Measurements from ENCODE around the gene UVSSA. TPM values are rescaled to one million over a fixed set of nuclear protein-coding genes. Genes with fewer than 3 reads are reported as not detected.

UVSSA gene
- total and polyA plus RNA-seq, 2 donors (not counting 1 experiment from before 2014, with no cell fraction given), result 34.6 to 40.5 TPM

DNA sequence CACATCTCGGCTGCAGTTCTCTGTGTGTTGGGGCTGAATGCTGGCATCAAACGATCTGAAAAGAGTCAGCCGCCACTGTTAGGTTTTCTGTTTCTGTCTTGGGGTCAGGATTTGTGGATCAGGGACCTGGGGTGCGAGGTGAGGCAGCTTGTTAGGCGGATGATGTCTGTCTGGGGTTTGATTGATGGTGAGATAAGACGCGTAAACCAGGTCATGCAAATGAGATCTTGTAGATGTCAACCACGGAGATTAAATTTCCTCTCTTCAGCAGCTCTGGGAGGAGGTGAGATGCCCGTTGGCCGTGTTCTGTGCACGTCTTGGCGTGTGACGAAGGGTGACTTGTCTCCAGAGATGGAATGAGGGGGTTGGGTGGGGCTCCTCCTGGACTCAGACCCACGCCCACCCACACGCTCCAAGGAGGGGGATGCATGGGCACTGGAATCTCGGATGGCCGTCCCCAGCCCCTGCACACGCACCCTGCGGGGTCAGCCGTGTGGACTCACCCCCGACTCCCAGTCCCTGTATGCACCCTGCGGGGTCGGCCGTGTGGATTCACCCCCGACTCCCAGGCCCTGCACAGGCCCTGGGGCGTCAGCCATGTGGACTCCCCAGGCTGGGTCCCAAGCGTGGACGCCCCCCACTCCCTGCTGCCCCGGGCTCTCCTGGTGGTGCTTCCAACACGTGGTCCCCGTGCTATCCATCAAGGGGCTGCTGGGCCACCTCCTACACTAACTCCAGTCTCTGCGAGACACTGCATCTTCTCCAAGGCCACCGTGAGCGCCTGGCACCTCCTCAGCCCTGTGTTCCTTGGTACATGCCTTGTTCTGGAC, 16.0 kb upstream of the UVSSA start:
- H3K4me1 ChIP-seq (ENCODE audit: control insufficient read depth in 2 of 2, insufficient read depth in 2 of 2, low read length in 2 of 2), result no peaks in the 10 kb centered on the region
- Mint-ChIP-seq H3K4me3 (no peak overlapping the region), H3K9me3 (ENCODE audit: insufficient read depth) (no peaks in the 10 kb centered on the region), H3K27me3 (no peaks in the 10 kb centered on the region), H3K27ac (no peak overlapping the region), H3K4me1 (no peaks in the 10 kb centered on the region)
- H3K4me3 ChIP-seq (ENCODE audit: control extremely low read depth in 1 of 5, extremely low read depth in 1 of 5, insufficient read depth in 1 of 5, low read depth in 2 of 5, low read length in 4 of 5), result no peak overlapping the region
- ChIA-PET CTCF (no interaction called here), POLR2A (no interaction called here)
- no peaks in the 10 kb centered on the region for H3K9me3 ChIP-seq (ENCODE audit: control extremely low read depth in 1 of 3, control insufficient read depth in 2 of 3, insufficient read depth in 1 of 3, low read length in 2 of 3)
- no peak overlapping the region for H3K27ac ChIP-seq (ENCODE audit: low read length in 2 of 2)
- peaks cover 16% of the 10 kb centered on the region for H3K79me2 ChIP-seq (ENCODE audit: control insufficient read depth, insufficient read depth, low read length)
- peaks cover 0 to 53% of the 10 kb centered on the region in 2 experiments for H3K36me3 ChIP-seq (replicated peaks in 1 of 2; ENCODE audit: control extremely low read depth in 1 of 2, control insufficient read depth in 1 of 2, extremely low read depth in 1 of 2, insufficient read depth in 2 of 2, low read length in 1 of 2)
- H3K9ac ChIP-seq (ENCODE audit: low read length), result no peak overlapping the region
- H4K20me1 ChIP-seq (ENCODE audit: control insufficient read depth, insufficient read depth, low read length, poor library complexity, severe bottlenecking), result peaks cover 46% of the 10 kb centered on the region
- no peak overlapping the region for H2AFZ ChIP-seq (ENCODE audit: insufficient read depth, low read depth, low read length, poor library complexity, severe bottlenecking)
- DNase-seq (no peak), ATAC-seq (ENCODE audit: low read depth) (no peak)
- 90% methylated on average over 33 of the region's 34 CpGs for WGBS (ENCODE audit: insufficient coverage)
- no peak for TF ChIP-seq EZH2 (IDR thresholded peaks at IDR 0.05; ENCODE audit: borderline replicate concordance, insufficient read depth, low read depth, low read length, poor library complexity, severe bottlenecking)
- intact Hi-C loops (cut with micrococcal nuclease), result no loop called here
- H3K27me3 ChIP-seq (replicated peaks in 1 of 4; ENCODE audit: control extremely low read depth in 1 of 4, control insufficient read depth in 3 of 4, insufficient read depth in 4 of 4, low read length in 3 of 4), result no peaks in the 10 kb centered on the region
- H3K4me2 ChIP-seq (replicated peaks; ENCODE audit: low read depth, low read length, poor library complexity, severe bottlenecking), result no peak overlapping the region

GRCh38 chr4:1331591-1332353, 15.2 kb upstream of the UVSSA start:
- Histone ChIP-seq H3K27ac (ENCODE audit: low read length in 2 of 2) (no peak overlapping the region), H3K4me2 (replicated peaks; ENCODE audit: low read depth, low read length, poor library complexity, severe bottlenecking) (no peak overlapping the region), H4K20me1 (ENCODE audit: control insufficient read depth, insufficient read depth, low read length, poor library complexity, severe bottlenecking) (peaks cover 46% of the 10 kb centered on the region), H3K79me2 (ENCODE audit: control insufficient read depth, insufficient read depth, low read length) (peaks cover 12% of the 10 kb centered on the region), H3K9ac (ENCODE audit: low read length) (no peak overlapping the region), H3K27me3 (replicated peaks in 1 of 4; ENCODE audit: control extremely low read depth in 1 of 4, control insufficient read depth in 3 of 4, insufficient read depth in 4 of 4, low read length in 3 of 4) (no peaks in the 10 kb centered on the region), H3K4me1 (ENCODE audit: control insufficient read depth in 2 of 2, insufficient read depth in 2 of 2, low read length in 2 of 2) (no peaks in the 10 kb centered on the region), H2AFZ (ENCODE audit: insufficient read depth, low read depth, low read length, poor library complexity, severe bottlenecking) (no peak overlapping the region), H3K9me3 (ENCODE audit: control extremely low read depth in 1 of 3, control insufficient read depth in 2 of 3, insufficient read depth in 1 of 3, low read length in 2 of 3) (no peaks in the 10 kb centered on the region), H3K36me3 (replicated peaks in 1 of 2; ENCODE audit: control extremely low read depth in 1 of 2, control insufficient read depth in 1 of 2, extremely low read depth in 1 of 2, insufficient read depth in 2 of 2, low read length in 1 of 2) (peaks cover 0 to 56% of the 10 kb centered on the region in 2 experiments), H3K4me3 (ENCODE audit: control extremely low read depth in 1 of 5, extremely low read depth in 1 of 5, insufficient read depth in 1 of 5, low read depth in 2 of 5, low read length in 4 of 5) (no peak overlapping the region)
- Mint-ChIP-seq H3K27me3 (no peaks in the 10 kb centered on the region), H3K27ac (no peak overlapping the region), H3K4me1 (no peaks in the 10 kb centered on the region), H3K9me3 (ENCODE audit: insufficient read depth) (no peaks in the 10 kb centered on the region), H3K4me3 (no peak overlapping the region)
- POLR2A ChIA-PET, result no interaction called here
- ATAC-seq (ENCODE audit: low read depth) (no peak), DNase-seq (no peak)
- WGBS (ENCODE audit: insufficient coverage), result 95% methylated on average over 21 of the region's 21 CpGs
- TF ChIP-seq EZH2 (IDR thresholded peaks at IDR 0.05; ENCODE audit: borderline replicate concordance, insufficient read depth, low read depth, low read length, poor library complexity, severe bottlenecking) (no peak), CTCF (IDR thresholded peaks at IDR 0.05) (no peak)
- CTCF ChIA-PET, result no interaction called here
- intact Hi-C loops (cut with micrococcal nuclease), result no loop called here

All from B cell (primary cell).